Muscle layer of colon (tissue), 2 donors: ENCODE data around the gene CD300H.

Experiments
- H3K27ac ChIP-seq: one replicate; pipeline ENCODE4 v1.7.0; 2013; ENCODE audit warnings: low read depth, mild to moderate bottlenecking, low read length, moderate library complexity
- H3K27me3 ChIP-seq, 2 donors: one replicate each; pipeline ENCODE4 v1.7.0; 2013; ENCODE audit warnings: low read length in 2 of 2, mild to moderate bottlenecking in 2 of 2; ENCODE audit not compliant: insufficient read depth in 2 of 2, control insufficient read depth in 1 of 2
- H3K36me3 ChIP-seq: one replicate; pipeline ENCODE4 v1.7.0; 2013; ENCODE audit warnings: mild to moderate bottlenecking, low read length; ENCODE audit not compliant: insufficient read depth
- H3K4me1 ChIP-seq: one replicate; pipeline ENCODE4 v1.7.0; 2013; ENCODE audit warnings: mild to moderate bottlenecking, low read length; ENCODE audit not compliant: insufficient read depth
- H3K4me3 ChIP-seq, 2 donors: one replicate each; pipeline ENCODE4 v1.7.0; 2013; ENCODE audit warnings: low read length in 2 of 2, low read depth in 1 of 2, mild to moderate bottlenecking in 1 of 2, moderate library complexity in 1 of 2
- H3K9ac ChIP-seq: one replicate; pipeline ENCODE4 v1.7.0; 2013; ENCODE audit warnings: low read length
- H3K9me3 ChIP-seq: one replicate; pipeline ENCODE4 v1.7.0; 2013; ENCODE audit warnings: mild to moderate bottlenecking, low read length
- donor health status: abdominal sarcoma.
- donor health status: Adenocarcinoma of cecum.

Gene CD300H

DNA sequence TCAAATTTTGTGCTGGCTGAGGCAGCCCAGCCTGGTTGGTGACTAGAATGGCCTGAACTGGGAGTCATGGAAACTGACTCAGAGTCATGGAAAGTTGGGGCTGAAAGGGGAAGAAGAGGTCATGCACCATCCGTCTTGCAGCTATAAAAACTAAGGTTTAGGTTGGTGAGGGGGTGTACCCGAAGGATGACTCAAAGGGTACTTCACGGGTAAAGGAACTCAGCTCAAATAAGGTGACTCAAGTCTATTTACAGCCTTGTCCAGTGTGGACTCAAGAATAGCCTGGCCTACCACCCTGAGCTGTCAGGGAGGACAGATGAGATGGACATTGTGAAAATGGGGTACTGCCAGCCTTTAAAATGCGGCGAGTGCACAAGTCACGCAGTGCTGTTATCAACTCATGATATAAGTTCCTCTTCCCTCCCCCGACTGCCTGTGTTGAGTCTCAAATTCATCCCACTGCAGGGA lies 54.7 kb downstream of the CD300H start:
- Histone ChIP-seq H3K27ac (no peak overlapping the region), H3K36me3 (no peaks in the 10 kb centered on the region), H3K27me3 (peaks cover 0 to 4% of the 10 kb centered on the region in 2 donors), H3K4me1 (no peaks in the 10 kb centered on the region), H3K4me3 (no peak overlapping the region), H3K9ac (no peak overlapping the region), H3K9me3 (no peaks in the 10 kb centered on the region)

- Histone ChIP-seq H3K27ac (no peak overlapping the region), H3K9me3 (no peaks in the 10 kb centered on the region), H3K4me3 (no peak overlapping the region), H3K27me3 (peaks cover 0 to 4% of the 10 kb centered on the region in 2 donors), H3K36me3 (no peaks in the 10 kb centered on the region), H3K4me1 (no peaks in the 10 kb centered on the region), H3K9ac (no peak overlapping the region)
Measured at GRCh38 chr17:74512036-74512435, 55.3 kb downstream of the CD300H start.
